CD4-positive, alpha-beta memory T cell (primary cell): ENCODE data around the gene TMED6. TPM values are rescaled to one million over a fixed set of nuclear protein-coding genes. Genes with fewer than 3 reads are reported as not detected.

Experiments used
- CTCF ChIA-PET: fragments of 350-600 bp; sonication (Branson Sonifier 250); formaldehyde crosslinking; loops from one replicate; lab custom pipeline; 2021; ENCODE audit warnings: inconsistent platforms; ENCODE audit not compliant: partially characterized antibody; lab: Charles Lee
- POLR2A ChIA-PET: fragments of 350-600 bp; sonication (Branson Sonifier 250); formaldehyde crosslinking; loops from one replicate; lab custom pipeline; 2021; ENCODE audit not compliant: partially characterized antibody; lab: Charles Lee
- DNase-seq, 5 donors: peaks; one replicate each; pipeline versions ENCODE4 v3.0.0 to v3.0.0-alpha.2; 2020 to 2022; ENCODE audit warnings: mixed read lengths in 1 of 5
- H3K27ac ChIP-seq: one replicate; pipeline ENCODE4 v1.7.0; 2013; ENCODE audit warnings: low read depth, low read length
- H3K27me3 ChIP-seq: 2 replicates; pipeline ENCODE4 v1.7.0; 2013; ENCODE audit warnings: mild to moderate bottlenecking, low read length, moderate library complexity; ENCODE audit not compliant: insufficient read depth
- H3K36me3 ChIP-seq: 2 replicates; pipeline ENCODE4 v1.7.0; 2013; ENCODE audit warnings: mild to moderate bottlenecking, low read length, moderate library complexity; ENCODE audit not compliant: insufficient read depth
- H3K4me1 ChIP-seq: 2 replicates; pipeline ENCODE4 v1.7.0; 2013; ENCODE audit warnings: mild to moderate bottlenecking, low read length, moderate library complexity; ENCODE audit not compliant: insufficient read depth
- H3K4me3 ChIP-seq, 2 donors: one replicate each; pipeline ENCODE4 v1.7.0; 2013; ENCODE audit warnings: low read length in 2 of 2, mild to moderate bottlenecking in 1 of 2
- H3K9me3 ChIP-seq, 2 donors: one replicate each; pipeline ENCODE4 v1.7.0; 2013; ENCODE audit warnings: low read length in 2 of 2, control low read depth in 1 of 2; ENCODE audit not compliant: control insufficient read depth in 1 of 2
- H3K27ac Mint-ChIP-seq, 7 donors: one replicate each; pipeline ENCODE4 v1.8.0; 2020 to 2021; ENCODE audit warnings: mixed read lengths in 7 of 7, mild to moderate bottlenecking in 6 of 7, inconsistent platforms in 3 of 7, moderate library complexity in 3 of 7
- H3K27me3 Mint-ChIP-seq, 2 donors: one replicate each; pipeline ENCODE4 v1.8.0; 2020 to 2021; ENCODE audit warnings: mixed read lengths in 2 of 2
- H3K36me3 Mint-ChIP-seq, 2 donors: one replicate each; pipeline ENCODE4 v1.8.0; 2020 to 2021; ENCODE audit warnings: mixed read lengths in 2 of 2, inconsistent platforms in 1 of 2, mild to moderate bottlenecking in 1 of 2
- H3K4me1 Mint-ChIP-seq, 4 donors: one replicate each; pipeline ENCODE4 v1.8.0; 2020 to 2021; ENCODE audit warnings: mixed read lengths in 4 of 4, mild to moderate bottlenecking in 1 of 4
- H3K4me3 Mint-ChIP-seq, 8 donors: one replicate each; pipeline ENCODE4 v1.8.0; 2020 to 2021; ENCODE audit warnings: mixed read lengths in 8 of 8, mild to moderate bottlenecking in 7 of 8, moderate library complexity in 6 of 8, inconsistent platforms in 3 of 8
- H3K9me3 Mint-ChIP-seq, 8 donors: one replicate each; pipeline ENCODE4 v1.8.0; 2020 to 2021; ENCODE audit warnings: mixed read lengths in 8 of 8, mild to moderate bottlenecking in 5 of 8, inconsistent platforms in 3 of 8, moderate library complexity in 1 of 8
- intact Hi-C: fragments of 100-400 bp; cut with micrococcal nuclease; formaldehyde crosslinking; loops from one replicate; pipeline ENCODE4 v1.15.1; 2023
- polyA plus RNA-seq, 2 donors: library from polyadenylated mRNA; unstranded; fragments of 300-500 nt; fragmentation: Illumina TruSeq; gene quantifications; one replicate each; pipeline ENCODE4 v1.2.3, GENCODE V29; 2021
- total RNA-seq, 2 experiments: library from RNA; stranded (reverse); gene quantifications; one replicate each; pipeline ENCODE4 v1.2.3, GENCODE V29; 2021

Gene TMED6
- total and polyA plus RNA-seq, 4 experiments from 2014 or later: 0.30 to 5.4 (median 2.5) TPM; not detected in 1

GRCh38 chr16:69316595-69317034, 35.0 kb downstream of the TMED6 start:
- peaks cover 27 to 53% of the 10 kb centered on the region in 2 donors for H3K36me3 Mint-ChIP-seq
- no peak overlapping the region for H3K4me3 Mint-ChIP-seq
- H3K27ac Mint-ChIP-seq: peak overlapping the region in 1 of 7 donors; percentile 69
- H3K27me3 Mint-ChIP-seq: no peaks in the 10 kb centered on the region
- peak in 1 of 5 donors; percentile 28 for DNase-seq
- intact Hi-C loops: no loop called here
- CTCF ChIA-PET: no interaction called here
- Histone ChIP-seq H3K36me3 (peaks cover 72% of the 10 kb centered on the region), H3K4me1 (peaks cover 24% of the 10 kb centered on the region), H3K4me3 (no peak overlapping the region), H3K9me3 (no peaks in the 10 kb centered on the region), H3K27me3 (no peaks in the 10 kb centered on the region), H3K27ac (no peak overlapping the region)
- peaks cover 0 to 7% (median 0%) of the 10 kb centered on the region in 8 donors for H3K9me3 Mint-ChIP-seq
- peaks cover 11 to 30% (median 19%) of the 10 kb centered on the region in 4 donors for H3K4me1 Mint-ChIP-seq
- POLR2A ChIA-PET: interaction anchor here (6.5 kb wide), 1 partner anchor 12 kb away, joined by 36 read pairs; the partner anchor contains the start of gene PDF

- no peak overlapping the region for H3K27ac ChIP-seq
- CTCF ChIA-PET: no interaction called here
- peak overlapping the region in 1 of 8 donors; percentile 49 for H3K4me3 Mint-ChIP-seq
Measured at GRCh38 chr16:69315486-69316311, 35.9 kb downstream of the TMED6 start.

GRCh38 chr16:69314534-69314933, 37.1 kb downstream of the TMED6 start:
- intact Hi-C loops: no loop called here
- H3K4me1 Mint-ChIP-seq: peaks cover 14 to 36% (median 26%) of the 10 kb centered on the region in 4 donors
- no peaks in the 10 kb centered on the region for H3K9me3 ChIP-seq
- no peak overlapping the region for H3K4me3 ChIP-seq
- no peaks in the 10 kb centered on the region for H3K27me3 Mint-ChIP-seq
- H3K4me1 ChIP-seq: peaks cover 28% of the 10 kb centered on the region
- peaks cover 17 to 41% of the 10 kb centered on the region in 2 donors for H3K36me3 Mint-ChIP-seq
- H3K36me3 ChIP-seq: peaks cover 51% of the 10 kb centered on the region
- DNase-seq: no peak
- H3K27ac ChIP-seq: no peak overlapping the region
- H3K9me3 Mint-ChIP-seq: peaks cover 0 to 7% (median 0%) of the 10 kb centered on the region in 8 donors
- POLR2A ChIA-PET: interaction anchor here (1.3 to 6.5 kb wide), 3 partner anchors 14 to 24 kb away, joined by 4 to 36 read pairs (median 5); partner anchors contain the start of gene PDF
- H3K27me3 ChIP-seq: no peaks in the 10 kb centered on the region
- CTCF ChIA-PET: interaction anchor here (0.6 kb wide), 1 partner anchor 19 kb away, joined by 3 read pairs; no protein-coding TSS in a partner anchor
- no peak overlapping the region for H3K4me3 Mint-ChIP-seq
- no peak overlapping the region for H3K27ac Mint-ChIP-seq

More at GRCh38 chr16:69315486-69316311, 35.9 kb downstream of the TMED6 start:
- H3K36me3 Mint-ChIP-seq: peaks cover 21 to 46% of the 10 kb centered on the region in 2 donors
- Histone ChIP-seq H3K9me3 (no peaks in the 10 kb centered on the region), H3K27me3 (no peaks in the 10 kb centered on the region), H3K4me3 (no peak overlapping the region), H3K4me1 (peaks cover 24% of the 10 kb centered on the region), H3K36me3 (peaks cover 63% of the 10 kb centered on the region)
- peaks cover 0 to 7% (median 0%) of the 10 kb centered on the region in 8 donors for H3K9me3 Mint-ChIP-seq
- H3K4me1 Mint-ChIP-seq: peaks cover 11 to 31% (median 21%) of the 10 kb centered on the region in 4 donors
- peak overlapping the region in 2 of 7 donors; percentile 27 to 30 for H3K27ac Mint-ChIP-seq
- DNase-seq: peak in 1 of 5 donors; percentile 9
- intact Hi-C loops: no loop called here
- POLR2A ChIA-PET: interaction anchor here (1.7 to 6.5 kb wide), 2 partner anchors 13 to 19 kb away, joined by 5 to 36 read pairs; partner anchors contain the start of gene PDF
- no peaks in the 10 kb centered on the region for H3K27me3 Mint-ChIP-seq

GRCh38 chr16:69313469-69313868, 38.1 kb downstream of the TMED6 start:
- Histone ChIP-seq H3K4me3 (no peak overlapping the region), H3K27me3 (no peaks in the 10 kb centered on the region), H3K27ac (no peak overlapping the region), H3K4me1 (peaks cover 28% of the 10 kb centered on the region), H3K36me3 (peaks cover 41% of the 10 kb centered on the region), H3K9me3 (no peaks in the 10 kb centered on the region)
- intact Hi-C loops: no loop called here
- H3K4me3 Mint-ChIP-seq: peak overlapping the region; percentile 38 to 81 (median 70)
- H3K36me3 Mint-ChIP-seq: peaks cover 10 to 36% of the 10 kb centered on the region in 2 donors
- peak overlapping the region in 4 of 7 donors; percentile 41 to 85 (median 66) for H3K27ac Mint-ChIP-seq
- H3K9me3 Mint-ChIP-seq: peaks cover 0 to 7% (median 0%) of the 10 kb centered on the region in 8 donors
- POLR2A ChIA-PET: interaction anchor here (1.6 to 4.6 kb wide), 3 partner anchors 13 to 25 kb away, joined by 7 to 44 read pairs (median 30); partner anchors contain the start of genes COG8, NIP7 and PDF
- peaks cover 16 to 36% (median 26%) of the 10 kb centered on the region in 4 donors for H3K4me1 Mint-ChIP-seq
- CTCF ChIA-PET: interaction anchor here (0.9 kb wide), 1 partner anchor 27 kb away, joined by 3 read pairs; no protein-coding TSS in a partner anchor
- no peaks in the 10 kb centered on the region for H3K27me3 Mint-ChIP-seq
- DNase-seq: no peak

GRCh38 chr16:69311533-69312387, 39.8 kb downstream of the TMED6 start:
- CTCF ChIA-PET: interaction anchor here (0.8 to 1.7 kb wide), 4 partner anchors 16 to 125 kb away, joined by 3 to 6 read pairs (median 4); partner anchors contain the start of gene SNTB2

More at GRCh38 chr16:69311533-69312387, 39.8 kb downstream of the TMED6 start:
- Mint-ChIP-seq H3K36me3 (peaks cover 10 to 28% of the 10 kb centered on the region in 2 donors), H3K27ac (peak overlapping the region; percentile 85 to 98 (median 93)), H3K27me3 (no peaks in the 10 kb centered on the region), H3K9me3 (peaks cover 0 to 3% (median 0%) of the 10 kb centered on the region in 8 donors), H3K4me3 (peak overlapping the region; percentile 93 to 99 (median 98)), H3K4me1 (peaks cover 16 to 36% (median 27%) of the 10 kb centered on the region in 4 donors)
- H3K36me3 ChIP-seq: peaks cover 31% of the 10 kb centered on the region
- peak overlapping the region; percentile 70 to 73 for H3K4me3 ChIP-seq
- no peaks in the 10 kb centered on the region for H3K9me3 ChIP-seq
- H3K27ac ChIP-seq: peak overlapping the region; percentile 85
- POLR2A ChIA-PET: interaction anchor here (0.8 to 4.6 kb wide), 6 partner anchors 9 to 179 kb away, joined by 3 to 44 read pairs (median 4); partner anchors contain the start of genes COG8, NIP7 and PDF
- H3K27me3 ChIP-seq: no peaks in the 10 kb centered on the region
- DNase-seq: peak in 1 of 5 donors; percentile 49
- intact Hi-C loops: loop anchor here (1.0 to 2.0 kb wide), 5 partner anchors 19 to 253 kb away; partner anchors contain the start of genes COG8, NFAT5, NIP7 and PDF
- peaks cover 28% of the 10 kb centered on the region for H3K4me1 ChIP-seq
